Hepatocyte (in vitro differentiated cells): Measurements from ENCODE around the gene PIK3R1.

Experiments used
- EZH2 ChIP-seq: fragments of 200-600 bp; sonication (generic); IDR thresholded peaks from 2 replicates; pipeline ENCODE4 v1.6.1; 2016; ENCODE audit warnings: antibody characterized with exemption, mild to moderate bottlenecking, borderline replicate concordance
- EZH2phosphoT487 ChIP-seq: fragments of 200-600 bp; sonication (generic); IDR thresholded peaks from one replicate; pipeline ENCODE4 v1.6.1; 2018; ENCODE audit warnings: antibody characterized with exemption, mild to moderate bottlenecking, low read depth, moderate library complexity; ENCODE audit not compliant: unreplicated experiment, severe bottlenecking
- TF ChIP-seq, protein P1 (sequence below): fragments of 200-600 bp; sonication (generic); IDR thresholded peaks from 2 replicates; pipeline ENCODE4 v1.5.1; 2016; ENCODE audit warnings: antibody characterized with exemption, mild to moderate bottlenecking; ENCODE audit not compliant: poor library complexity

DNA sequence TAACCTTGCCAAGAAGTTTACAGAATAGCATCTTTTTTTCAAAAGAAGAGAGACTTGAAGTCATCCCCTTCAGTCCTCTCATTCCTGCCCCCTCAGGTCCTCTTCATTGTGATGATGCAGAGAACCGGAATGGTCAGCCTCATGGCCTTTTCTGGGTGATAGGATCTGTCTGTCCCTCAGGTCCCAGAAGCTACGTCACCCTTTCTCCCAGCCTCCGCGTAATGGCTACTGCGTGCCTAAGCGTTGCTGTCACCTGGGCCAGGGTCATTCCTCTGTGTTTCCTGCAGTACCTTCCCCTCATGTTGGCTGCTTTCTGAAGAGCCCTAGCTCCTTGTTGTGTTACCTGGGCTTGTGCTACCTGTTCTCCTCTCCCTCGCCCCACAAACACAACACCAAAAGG lies 4.7 kb downstream of the PIK3R1 start:
- TF ChIP-seq EZH2 (no peak), EZH2phosphoT487 (no peak)
- TF ChIP-seq, protein P1, sequence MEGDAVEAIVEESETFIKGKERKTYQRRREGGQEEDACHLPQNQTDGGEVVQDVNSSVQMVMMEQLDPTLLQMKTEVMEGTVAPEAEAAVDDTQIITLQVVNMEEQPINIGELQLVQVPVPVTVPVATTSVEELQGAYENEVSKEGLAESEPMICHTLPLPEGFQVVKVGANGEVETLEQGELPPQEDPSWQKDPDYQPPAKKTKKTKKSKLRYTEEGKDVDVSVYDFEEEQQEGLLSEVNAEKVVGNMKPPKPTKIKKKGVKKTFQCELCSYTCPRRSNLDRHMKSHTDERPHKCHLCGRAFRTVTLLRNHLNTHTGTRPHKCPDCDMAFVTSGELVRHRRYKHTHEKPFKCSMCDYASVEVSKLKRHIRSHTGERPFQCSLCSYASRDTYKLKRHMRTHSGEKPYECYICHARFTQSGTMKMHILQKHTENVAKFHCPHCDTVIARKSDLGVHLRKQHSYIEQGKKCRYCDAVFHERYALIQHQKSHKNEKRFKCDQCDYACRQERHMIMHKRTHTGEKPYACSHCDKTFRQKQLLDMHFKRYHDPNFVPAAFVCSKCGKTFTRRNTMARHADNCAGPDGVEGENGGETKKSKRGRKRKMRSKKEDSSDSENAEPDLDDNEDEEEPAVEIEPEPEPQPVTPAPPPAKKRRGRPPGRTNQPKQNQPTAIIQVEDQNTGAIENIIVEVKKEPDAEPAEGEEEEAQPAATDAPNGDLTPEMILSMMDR = no peak
